Duodenal mucosa (tissue), 2 donors: Measurements from ENCODE around the gene ADRA2B.
"Not testable (repeated sequence)": the region's sequence is repeated elsewhere in the genome, so short reads cannot be mapped to it uniquely, and the experiment has no call there.

Experiments
- H3K27ac ChIP-seq: one replicate; pipeline ENCODE4 v1.7.0; 2013; ENCODE audit warnings: low read depth, low read length
- H3K27me3 ChIP-seq, 2 donors: one replicate each; pipeline ENCODE4 v1.7.0; 2013; ENCODE audit warnings: low read length in 2 of 2, control low read depth in 1 of 2; ENCODE audit not compliant: insufficient read depth in 2 of 2, control insufficient read depth in 1 of 2
- H3K36me3 ChIP-seq, 2 donors: one replicate each; pipeline ENCODE4 v1.7.0; 2013; ENCODE audit warnings: low read length in 2 of 2, control low read depth in 1 of 2; ENCODE audit not compliant: insufficient read depth in 2 of 2, control insufficient read depth in 1 of 2
- H3K4me1 ChIP-seq, 2 donors: one replicate each; pipeline ENCODE4 v1.7.0; 2013; ENCODE audit warnings: low read length in 2 of 2, control low read depth in 1 of 2; ENCODE audit not compliant: insufficient read depth in 2 of 2, control insufficient read depth in 1 of 2
- H3K4me3 ChIP-seq, 2 donors: one replicate each; pipeline ENCODE4 v1.7.0; 2013; ENCODE audit warnings: low read length in 2 of 2, low read depth in 1 of 2
- H3K9ac ChIP-seq, 2 donors: one replicate each; pipeline ENCODE4 v1.7.0; 2013; ENCODE audit warnings: low read length in 2 of 2, low read depth in 1 of 2
- H3K9me3 ChIP-seq, 2 donors: one replicate each; pipeline ENCODE4 v1.7.0; 2013; ENCODE audit warnings: low read length in 2 of 2, control low read depth in 1 of 2; ENCODE audit not compliant: control insufficient read depth in 1 of 2

Gene ADRA2B

GRCh38 chr2:96067098-96067660 lies 49.2 kb downstream of the ADRA2B start:
- not testable (repeated sequence) for H3K4me1 ChIP-seq, H3K36me3 ChIP-seq, H3K9ac ChIP-seq, H3K4me3 ChIP-seq, H3K9me3 ChIP-seq, H3K27me3 ChIP-seq, H3K27ac ChIP-seq

GRCh38 chr2:96066511-96066910 lies 49.9 kb downstream of the ADRA2B start:
- H3K36me3 ChIP-seq, H3K27ac ChIP-seq, H3K4me3 ChIP-seq, H3K9me3 ChIP-seq, H3K4me1 ChIP-seq, H3K27me3 ChIP-seq, H3K9ac ChIP-seq: not testable (repeated sequence)

- not testable (repeated sequence) for H3K27ac ChIP-seq, H3K27me3 ChIP-seq, H3K9me3 ChIP-seq, H3K4me3 ChIP-seq, H3K9ac ChIP-seq, H3K4me1 ChIP-seq, H3K36me3 ChIP-seq
Measured at GRCh38 chr2:96065954-96066353, 50.4 kb downstream of the ADRA2B start.

GRCh38 chr2:96065381-96065930 lies 50.9 kb downstream of the ADRA2B start:
- Histone ChIP-seq H3K4me1 (peaks cover 0 to 4% of the 10 kb centered on the region in 2 donors), H3K36me3 (no peaks in the 10 kb centered on the region), H3K4me3 (no peak overlapping the region), H3K27ac (no peak overlapping the region), H3K9ac (no peak overlapping the region), H3K27me3 (no peaks in the 10 kb centered on the region), H3K9me3 (no peaks in the 10 kb centered on the region)

- not testable (repeated sequence) for H3K4me3 ChIP-seq, H3K27ac ChIP-seq, H3K9me3 ChIP-seq, H3K9ac ChIP-seq, H3K27me3 ChIP-seq, H3K4me1 ChIP-seq, H3K36me3 ChIP-seq
Measured at GRCh38 chr2:96064760-96065159, 51.6 kb downstream of the ADRA2B start.

GRCh38 chr2:96064047-96064675 lies 52.2 kb downstream of the ADRA2B start:
- not testable (repeated sequence) for H3K27me3 ChIP-seq, H3K36me3 ChIP-seq, H3K9ac ChIP-seq, H3K4me1 ChIP-seq, H3K4me3 ChIP-seq, H3K9me3 ChIP-seq, H3K27ac ChIP-seq

- not testable (repeated sequence) for H3K9ac ChIP-seq, H3K4me3 ChIP-seq, H3K36me3 ChIP-seq, H3K27ac ChIP-seq, H3K27me3 ChIP-seq, H3K9me3 ChIP-seq, H3K4me1 ChIP-seq
Measured at GRCh38 chr2:96063116-96063899, 53.1 kb downstream of the ADRA2B start.
